ENCODE measurements around the gene TBATA.

The TBATA gene

DNA sequence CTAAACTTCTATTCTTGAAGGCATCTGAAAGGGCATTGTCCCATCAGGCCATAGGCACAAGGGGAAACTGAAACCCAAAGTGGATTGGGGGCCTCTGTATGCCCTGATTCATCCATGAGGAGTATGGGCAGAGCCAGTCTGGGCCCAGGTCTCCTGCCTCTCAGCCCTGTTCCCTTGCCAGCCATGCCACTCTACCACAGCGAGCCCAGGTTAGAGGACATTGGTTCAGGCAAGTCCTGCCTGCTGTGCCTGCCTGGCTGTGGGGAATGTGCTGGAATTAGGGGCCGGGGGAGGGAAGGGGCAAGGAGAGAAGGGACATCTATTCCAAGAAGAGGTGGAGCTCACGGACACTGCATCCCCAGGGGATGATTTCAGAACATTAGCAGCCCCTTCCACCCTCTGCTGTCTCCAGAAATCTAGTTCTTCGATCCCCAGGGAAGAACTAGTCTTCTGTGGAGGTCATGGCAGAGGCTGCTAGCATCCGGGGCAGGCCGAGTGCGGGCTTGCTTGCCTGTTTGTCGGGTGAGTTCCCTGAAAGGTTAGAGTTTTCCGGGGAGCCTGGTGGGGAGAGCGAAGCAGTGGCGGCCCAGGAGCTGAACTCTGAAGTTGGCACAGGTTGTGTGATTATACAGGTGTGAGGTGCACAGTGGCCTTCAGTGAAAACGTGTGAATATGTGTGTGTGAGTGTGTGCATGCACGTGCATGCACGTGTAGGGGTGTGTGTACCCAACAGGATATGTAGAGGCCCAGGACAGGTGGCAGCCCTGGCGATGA is 37.8 kb downstream of the TBATA start:
- H3K4me1 ChIP-seq (ENCODE audit: control insufficient read depth in 1 of 2, insufficient read depth in 2 of 2, low read length in 2 of 2): no peaks in the 10 kb centered on the region
- H2BK120ac ChIP-seq (ENCODE audit: insufficient read depth, low read length, poor library complexity): no peak overlapping the region
- no peak overlapping the region for H2AFZ ChIP-seq (ENCODE audit: insufficient read depth, low read length, poor library complexity)
- H3K4me2 ChIP-seq (ENCODE audit: low read length): no peak overlapping the region
- no peak overlapping the region for H2BK12ac ChIP-seq (ENCODE audit: low read length)
- H4K12ac ChIP-seq (ENCODE audit: low read depth, low read length): no peak overlapping the region
- H3K36me3 ChIP-seq (ENCODE audit: control insufficient read depth in 1 of 2, insufficient read depth in 2 of 2, low read length in 2 of 2): no peaks in the 10 kb centered on the region
- H4K8ac ChIP-seq (ENCODE audit: low read depth, low read length): no peak overlapping the region
- H3K4ac ChIP-seq (ENCODE audit: low read depth, low read length): no peak overlapping the region
- no peak overlapping the region for H4K91ac ChIP-seq (ENCODE audit: low read depth, low read length)
- H3K9me3 ChIP-seq (ENCODE audit: insufficient read depth, low read depth, low read length): no peaks in the 10 kb centered on the region
- no peak overlapping the region for H2BK5ac ChIP-seq (ENCODE audit: low read depth, low read length, poor library complexity)
- H3K27me3 ChIP-seq (ENCODE audit: insufficient read depth, low read length): no peaks in the 10 kb centered on the region
- no peak overlapping the region for H3K27ac ChIP-seq (ENCODE audit: low read depth, low read length)
- H3K23ac ChIP-seq (ENCODE audit: low read length): no peak overlapping the region
- H3K4me3 ChIP-seq (ENCODE audit: low read depth, low read length): no peak overlapping the region
- no peak for DNase-seq
- H3K79me2 ChIP-seq (ENCODE audit: control insufficient read depth, insufficient read depth, low read length, poor library complexity): no peaks in the 10 kb centered on the region
- H2AK5ac ChIP-seq (ENCODE audit: low read length): no peak overlapping the region
- no peaks in the 10 kb centered on the region for H3K79me1 ChIP-seq (ENCODE audit: low read length)
- H3K14ac ChIP-seq (ENCODE audit: low read length): no peak overlapping the region
- no peak overlapping the region for H3K9ac ChIP-seq (ENCODE audit: low read length)
- no peak overlapping the region for H3K18ac ChIP-seq (ENCODE audit: low read length)
- no CpG with 5 or more reads among the region's 15 CpGs for WGBS (ENCODE audit: extremely low coverage, insufficient coverage, insufficient read length)

DNA sequence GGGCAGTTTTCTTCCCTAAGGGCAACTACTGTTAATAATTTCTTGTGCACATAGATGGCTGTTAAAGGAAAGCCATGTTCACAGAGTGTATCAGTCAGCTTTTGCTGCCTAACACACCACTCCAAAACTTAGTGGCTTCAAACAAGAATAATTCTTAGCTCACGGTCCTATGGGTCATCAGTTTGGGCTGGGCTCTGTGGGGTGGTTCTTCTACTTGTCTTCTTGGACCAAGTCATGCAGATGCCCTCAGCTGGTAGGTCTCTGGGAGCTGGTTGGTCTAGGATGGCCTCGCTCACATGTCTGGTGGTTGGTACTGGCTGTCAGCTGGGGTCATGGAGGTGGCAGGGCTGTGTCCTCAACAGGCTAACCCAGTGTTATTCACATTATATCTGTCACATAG is 39.6 kb downstream of the TBATA start:
- no peak overlapping the region for H2BK120ac ChIP-seq (ENCODE audit: insufficient read depth, low read length, poor library complexity)
- H3K14ac ChIP-seq (ENCODE audit: low read length): no peak overlapping the region
- WGBS (ENCODE audit: extremely low coverage, insufficient coverage, insufficient read length): no CpG with 5 or more reads among the region's 2 CpGs

DNA sequence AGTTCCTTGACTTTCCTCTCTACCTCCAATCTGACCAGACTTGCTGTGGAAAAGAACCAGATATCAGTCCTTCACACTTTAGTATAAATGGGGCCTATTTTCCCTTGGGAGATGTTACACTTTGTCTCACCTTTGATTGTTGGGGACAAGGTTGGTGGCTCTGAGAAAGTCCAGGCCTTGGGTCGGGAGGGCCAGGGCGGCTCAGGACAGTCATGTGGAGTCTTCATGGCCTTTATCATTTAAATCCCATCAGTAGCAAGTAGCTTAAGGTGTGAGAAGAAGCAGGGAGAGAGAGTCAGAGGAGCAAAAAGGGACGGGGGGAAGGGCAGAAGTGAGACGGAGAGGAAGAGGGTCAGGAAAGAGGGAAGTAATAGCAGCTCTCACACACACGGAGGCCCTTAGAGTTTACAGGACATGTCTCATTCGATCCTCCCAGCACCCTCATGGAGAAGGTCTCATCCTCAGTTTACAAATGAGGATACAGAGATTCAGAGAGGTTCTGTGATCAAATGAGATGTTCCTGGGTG is 40.5 kb downstream of the TBATA start:
- Histone ChIP-seq H3K4me2 (ENCODE audit: low read length) (no peak overlapping the region), H2BK12ac (ENCODE audit: low read length) (no peak overlapping the region)
- no CpG with 5 or more reads among the region's 6 CpGs for WGBS (ENCODE audit: extremely low coverage, insufficient coverage, insufficient read length)

More for the DNA sequence above, 39.6 kb downstream of the TBATA start:
- no peak overlapping the region for H4K91ac ChIP-seq (ENCODE audit: low read depth, low read length)
- no peak overlapping the region for H2BK12ac ChIP-seq (ENCODE audit: low read length)
- no peak overlapping the region for H3K4me3 ChIP-seq (ENCODE audit: low read depth, low read length)
- no peak overlapping the region for H3K23ac ChIP-seq (ENCODE audit: low read length)
- H2AFZ ChIP-seq (ENCODE audit: insufficient read depth, low read length, poor library complexity): no peak overlapping the region
- H3K9ac ChIP-seq (ENCODE audit: low read length): no peak overlapping the region
- H3K4me1 ChIP-seq (ENCODE audit: control insufficient read depth in 1 of 2, insufficient read depth in 2 of 2, low read length in 2 of 2): peaks cover 5 to 6% of the 10 kb centered on the region in 2 experiments
- no peaks in the 10 kb centered on the region for H3K79me2 ChIP-seq (ENCODE audit: control insufficient read depth, insufficient read depth, low read length, poor library complexity)
- no peaks in the 10 kb centered on the region for H3K27me3 ChIP-seq (ENCODE audit: insufficient read depth, low read length)
- H3K4ac ChIP-seq (ENCODE audit: low read depth, low read length): no peak overlapping the region
- no peak overlapping the region for H4K12ac ChIP-seq (ENCODE audit: low read depth, low read length)
- H3K27ac ChIP-seq (ENCODE audit: low read depth, low read length): no peak overlapping the region
- no peak overlapping the region for H4K8ac ChIP-seq (ENCODE audit: low read depth, low read length)
- H2AK5ac ChIP-seq (ENCODE audit: low read length): no peak overlapping the region
- H3K36me3 ChIP-seq (ENCODE audit: control insufficient read depth in 1 of 2, insufficient read depth in 2 of 2, low read length in 2 of 2): no peaks in the 10 kb centered on the region
- no peak overlapping the region for H3K18ac ChIP-seq (ENCODE audit: low read length)
- no peak overlapping the region for H3K4me2 ChIP-seq (ENCODE audit: low read length)
- H3K79me1 ChIP-seq (ENCODE audit: low read length): no peaks in the 10 kb centered on the region
- DNase-seq: no peak
- H3K9me3 ChIP-seq (ENCODE audit: insufficient read depth, low read depth, low read length): peaks cover 3% of the 10 kb centered on the region
- H2BK5ac ChIP-seq (ENCODE audit: low read depth, low read length, poor library complexity): no peak overlapping the region

DNA sequence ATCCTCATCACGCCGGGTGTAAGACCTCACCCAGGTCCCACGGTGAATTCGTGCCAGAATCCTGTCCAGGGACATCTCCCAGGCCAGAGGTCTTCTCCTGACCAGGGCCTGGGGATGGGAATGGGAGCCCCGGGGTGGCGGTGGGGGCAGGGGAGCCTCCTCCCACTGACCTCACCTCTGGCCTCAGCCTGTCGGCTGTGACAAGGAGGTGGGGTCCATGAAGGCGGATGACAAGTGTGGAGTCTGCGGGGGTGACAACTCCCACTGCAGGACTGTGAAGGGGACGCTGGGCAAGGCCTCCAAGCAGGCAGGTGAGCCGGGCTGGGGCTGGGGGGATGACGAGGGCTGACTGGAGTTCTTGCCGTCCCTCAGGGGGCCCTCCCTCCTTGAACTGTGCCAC is 41.3 kb downstream of the TBATA start:
- DNase-seq: no peak
- Histone ChIP-seq H3K4ac (ENCODE audit: low read depth, low read length) (no peak overlapping the region), H2AFZ (ENCODE audit: insufficient read depth, low read length, poor library complexity) (no peak overlapping the region), H3K9ac (ENCODE audit: low read length) (no peak overlapping the region), H3K18ac (ENCODE audit: low read length) (no peak overlapping the region), H3K14ac (ENCODE audit: low read length) (no peak overlapping the region), H3K36me3 (ENCODE audit: control insufficient read depth in 1 of 2, insufficient read depth in 2 of 2, low read length in 2 of 2) (no peaks in the 10 kb centered on the region), H2BK12ac (ENCODE audit: low read length) (no peak overlapping the region), H3K27me3 (ENCODE audit: insufficient read depth, low read length) (no peaks in the 10 kb centered on the region), H3K4me2 (ENCODE audit: low read length) (no peak overlapping the region), H2BK5ac (ENCODE audit: low read depth, low read length, poor library complexity) (no peak overlapping the region), H4K91ac (ENCODE audit: low read depth, low read length) (no peak overlapping the region), H3K9me3 (ENCODE audit: insufficient read depth, low read depth, low read length) (peaks cover 3% of the 10 kb centered on the region), H2AK5ac (ENCODE audit: low read length) (no peak overlapping the region), H4K12ac (ENCODE audit: low read depth, low read length) (no peak overlapping the region), H3K27ac (ENCODE audit: low read depth, low read length) (no peak overlapping the region), H4K8ac (ENCODE audit: low read depth, low read length) (no peak overlapping the region), H3K79me2 (ENCODE audit: control insufficient read depth, insufficient read depth, low read length, poor library complexity) (no peaks in the 10 kb centered on the region), H3K4me3 (ENCODE audit: low read depth, low read length) (no peak overlapping the region), H3K4me1 (ENCODE audit: control insufficient read depth in 1 of 2, insufficient read depth in 2 of 2, low read length in 2 of 2) (peaks cover 5 to 6% of the 10 kb centered on the region in 2 experiments), H2BK120ac (ENCODE audit: insufficient read depth, low read length, poor library complexity) (no peak overlapping the region), H3K79me1 (ENCODE audit: low read length) (no peaks in the 10 kb centered on the region), H3K23ac (ENCODE audit: low read length) (no peak overlapping the region)
- WGBS (ENCODE audit: extremely low coverage, insufficient coverage, insufficient read length): no CpG with 5 or more reads among the region's 13 CpGs

More for the DNA sequence above, 40.5 kb downstream of the TBATA start:
- peaks cover 5 to 6% of the 10 kb centered on the region in 2 experiments for H3K4me1 ChIP-seq (ENCODE audit: control insufficient read depth in 1 of 2, insufficient read depth in 2 of 2, low read length in 2 of 2)
- H3K4ac ChIP-seq (ENCODE audit: low read depth, low read length): no peak overlapping the region
- no peak overlapping the region for H3K18ac ChIP-seq (ENCODE audit: low read length)
- H2AFZ ChIP-seq (ENCODE audit: insufficient read depth, low read length, poor library complexity): no peak overlapping the region
- H3K36me3 ChIP-seq (ENCODE audit: control insufficient read depth in 1 of 2, insufficient read depth in 2 of 2, low read length in 2 of 2): no peaks in the 10 kb centered on the region
- DNase-seq: no peak
- no peaks in the 10 kb centered on the region for H3K79me2 ChIP-seq (ENCODE audit: control insufficient read depth, insufficient read depth, low read length, poor library complexity)
- peaks cover 3% of the 10 kb centered on the region for H3K9me3 ChIP-seq (ENCODE audit: insufficient read depth, low read depth, low read length)
- no peak overlapping the region for H3K4me3 ChIP-seq (ENCODE audit: low read depth, low read length)
- H2AK5ac ChIP-seq (ENCODE audit: low read length): no peak overlapping the region
- no peak overlapping the region for H4K91ac ChIP-seq (ENCODE audit: low read depth, low read length)
- H3K27ac ChIP-seq (ENCODE audit: low read depth, low read length): no peak overlapping the region
- H3K23ac ChIP-seq (ENCODE audit: low read length): no peak overlapping the region
- H3K79me1 ChIP-seq (ENCODE audit: low read length): no peaks in the 10 kb centered on the region
- H2BK120ac ChIP-seq (ENCODE audit: insufficient read depth, low read length, poor library complexity): no peak overlapping the region
- H4K12ac ChIP-seq (ENCODE audit: low read depth, low read length): no peak overlapping the region
- H3K27me3 ChIP-seq (ENCODE audit: insufficient read depth, low read length): no peaks in the 10 kb centered on the region
- H2BK5ac ChIP-seq (ENCODE audit: low read depth, low read length, poor library complexity): no peak overlapping the region
- no peak overlapping the region for H4K8ac ChIP-seq (ENCODE audit: low read depth, low read length)
- H3K14ac ChIP-seq (ENCODE audit: low read length): no peak overlapping the region
- H3K9ac ChIP-seq (ENCODE audit: low read length): no peak overlapping the region

Measured in trophoblast cell (in vitro differentiated cells and primary cell).